ENCODE measurements around the gene PALB2.

The PALB2 gene

GRCh38 chr16:23640931-23641765 is at the start of gene PALB2, which contains the start of gene DCTN5:
PALB2 (minus strand) TSS chr16:23641310; CDS start chr16:23641157, 153 bp downstream.
DCTN5 (plus strand) TSS chr16:23641466; CDS start chr16:23641543, 77 bp downstream.
- DNase-seq (ENCODE audit: low read depth in 2 of 2, low spot score in 1 of 2) = peak; percentile 63 to 80

GRCh38 chr16:23689442-23690187 is 48.5 kb upstream of the PALB2 start:
- no peak for DNase-seq (ENCODE audit: low read depth in 2 of 2, low spot score in 1 of 2)

GRCh38 chr16:23687034-23687808 is 46.1 kb upstream of the PALB2 start:
- no peak for DNase-seq (ENCODE audit: low read depth in 2 of 2, low spot score in 1 of 2)

DNA sequence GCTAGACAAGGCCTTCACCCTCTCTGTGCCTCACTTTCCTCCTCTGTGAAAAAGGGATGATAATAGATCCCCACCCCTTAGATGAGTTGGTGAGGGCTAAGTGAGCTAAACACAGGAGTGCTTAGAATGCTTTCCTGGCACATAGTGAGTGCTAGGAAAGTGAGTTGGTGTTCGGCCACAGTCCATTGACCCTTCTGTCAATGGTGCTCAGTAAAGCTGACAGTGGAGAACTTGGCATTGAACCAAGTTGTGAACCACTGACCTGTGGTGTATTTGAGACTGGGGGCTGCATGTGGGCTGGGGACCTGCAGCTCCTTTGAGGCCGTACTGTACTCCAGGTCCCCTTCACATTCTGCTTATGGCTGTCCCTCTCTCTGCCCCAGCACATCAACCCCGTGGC is 42.4 kb upstream of the PALB2 start:
- DNase-seq (ENCODE audit: low read depth in 2 of 2, low spot score in 1 of 2) = no peak

DNA sequence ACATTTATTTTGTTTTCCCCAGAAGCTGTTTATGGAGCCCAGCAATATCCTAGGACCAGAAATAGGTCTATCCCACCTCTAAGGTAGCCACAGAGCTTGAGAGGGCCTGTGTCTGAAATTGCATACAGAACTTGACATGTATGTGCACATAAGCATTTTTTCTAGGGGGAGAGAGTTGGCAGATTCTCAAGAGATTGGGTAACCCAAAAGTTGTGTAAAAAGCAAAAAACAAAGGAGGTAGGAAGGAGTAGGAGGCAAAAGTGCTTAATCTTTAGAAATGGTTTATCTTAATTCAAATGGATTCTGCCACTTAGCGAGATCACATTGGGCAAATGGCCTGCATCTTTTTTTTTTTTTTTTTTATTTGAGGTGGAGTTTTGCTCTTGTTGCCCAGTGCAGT is 41.1 kb upstream of the PALB2 start:
- DNase-seq (ENCODE audit: low read depth in 2 of 2, low spot score in 1 of 2) = no peak

- DNase-seq (ENCODE audit: low read depth in 2 of 2, low spot score in 1 of 2) = no peak
Observed at GRCh38 chr16:23679986-23680336, 38.9 kb upstream of the PALB2 start.

DNA sequence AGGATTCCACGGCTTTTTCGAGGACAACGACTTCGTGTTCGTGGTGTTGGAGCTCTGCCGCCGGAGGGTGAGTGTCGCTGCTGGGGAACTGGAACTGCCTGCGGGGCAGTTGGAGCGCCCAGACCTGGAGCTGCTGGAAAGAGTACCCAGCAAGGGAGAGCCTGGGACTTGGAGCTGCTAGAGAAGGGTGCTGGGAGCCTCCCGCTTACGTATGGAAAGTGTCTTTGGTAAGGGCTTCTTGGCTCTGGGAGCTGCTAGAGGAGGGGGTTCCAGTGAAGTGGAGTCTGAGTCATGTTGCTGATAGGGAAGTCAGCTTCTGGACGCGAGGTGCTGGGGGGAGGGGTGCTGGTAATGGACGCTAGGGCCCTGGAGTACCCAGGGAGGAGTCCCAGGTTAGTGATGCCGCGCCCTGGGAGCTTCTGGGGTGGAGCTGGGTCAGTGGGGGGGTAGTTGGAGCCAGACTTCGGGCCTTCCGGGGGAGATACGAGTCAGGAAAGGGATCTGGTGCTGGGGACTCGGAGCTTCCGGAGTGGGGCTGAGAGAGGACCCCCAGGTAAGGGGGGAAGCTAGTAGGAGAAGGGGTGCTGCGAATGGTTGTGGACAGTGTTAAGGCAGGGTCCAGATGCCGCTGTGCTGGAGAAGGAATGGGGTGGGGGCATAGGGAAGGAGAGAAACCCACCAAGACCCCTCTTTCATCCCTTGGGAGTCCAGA is 38.3 kb upstream of the PALB2 start:
- DNase-seq (ENCODE audit: low read depth in 2 of 2, low spot score in 1 of 2) = no peak

GRCh38 chr16:23678430-23679273 is 37.5 kb upstream of the PALB2 start, which contains the start of gene PLK1:
PLK1 (plus strand) TSS chr16:23678889; CDS start chr16:23678933, 44 bp downstream.
- peak; percentile 29 to 36 for DNase-seq (ENCODE audit: low read depth in 2 of 2, low spot score in 1 of 2)

GRCh38 chr16:23676924-23677480 is 35.9 kb upstream of the PALB2 start:
- no peak for DNase-seq (ENCODE audit: low read depth in 2 of 2, low spot score in 1 of 2)

- no peak for DNase-seq (ENCODE audit: low read depth in 2 of 2, low spot score in 1 of 2)
Observed at GRCh38 chr16:23673971-23674614, 33.0 kb upstream of the PALB2 start.

- DNase-seq (ENCODE audit: low read depth in 2 of 2, low spot score in 1 of 2) = no peak
Observed at GRCh38 chr16:23670137-23670776, 29.1 kb upstream of the PALB2 start.

- no peak for DNase-seq (ENCODE audit: low read depth in 2 of 2, low spot score in 1 of 2)
Observed at GRCh38 chr16:23668873-23669272, 27.8 kb upstream of the PALB2 start.

GRCh38 chr16:23668225-23668624 is 27.1 kb upstream of the PALB2 start:
- no peak for DNase-seq (ENCODE audit: low read depth in 2 of 2, low spot score in 1 of 2)

DNA sequence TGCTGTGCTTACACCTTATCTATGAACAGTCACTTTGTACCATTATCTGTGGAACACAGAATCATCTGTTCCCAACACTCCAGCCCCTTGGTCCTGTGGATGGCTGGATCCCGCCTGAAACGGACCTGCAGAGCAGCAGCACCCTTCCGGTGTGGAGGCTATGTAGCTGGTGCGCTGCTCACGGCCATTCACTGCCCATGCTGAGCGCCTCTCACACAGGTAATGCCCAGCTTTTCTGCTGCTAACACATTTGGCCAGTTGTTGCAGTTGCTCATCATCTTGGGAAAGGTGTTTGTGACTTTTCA is 26.2 kb upstream of the PALB2 start:
- no peak for DNase-seq (ENCODE audit: low read depth in 2 of 2, low spot score in 1 of 2)

DNA sequence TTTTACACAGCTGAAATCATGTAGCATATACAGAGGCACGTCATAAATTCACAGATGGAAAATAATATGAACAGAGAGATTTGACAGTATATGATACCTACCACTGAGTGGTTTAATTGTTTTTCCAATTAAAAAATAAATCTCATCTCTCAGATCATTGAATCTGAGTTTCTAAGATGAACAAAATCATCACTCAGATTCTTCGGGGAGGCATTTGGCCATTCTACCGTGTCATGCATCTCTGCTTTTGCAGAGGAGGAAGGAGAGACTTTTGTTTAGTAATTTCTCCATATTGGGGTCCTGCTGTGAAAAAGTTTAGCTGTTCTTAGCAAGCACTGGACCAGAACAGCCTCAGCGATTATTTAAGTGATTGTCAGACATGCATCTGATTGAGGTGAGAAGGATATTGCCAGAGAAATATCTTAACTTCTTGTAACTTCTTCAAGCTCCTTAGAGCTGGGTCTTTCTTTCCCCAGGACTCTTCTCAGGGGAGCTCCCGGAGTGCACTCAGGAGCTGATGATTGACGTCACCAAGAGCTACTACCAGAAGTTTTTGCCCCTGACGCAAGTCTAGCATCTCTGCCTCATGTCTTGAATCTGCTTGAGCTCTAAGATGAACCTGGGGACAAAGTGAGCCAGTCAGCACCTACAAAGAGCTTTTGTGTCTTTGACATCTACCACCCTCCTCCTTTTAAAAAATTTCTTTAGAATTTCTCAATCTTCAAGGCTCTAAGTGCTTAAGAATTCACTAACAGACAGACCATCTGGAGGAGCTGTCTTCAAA is 25.7 kb upstream of the PALB2 start:
- no peak for DNase-seq (ENCODE audit: low read depth in 2 of 2, low spot score in 1 of 2)

- no peak for DNase-seq (ENCODE audit: low read depth in 2 of 2, low spot score in 1 of 2)
Observed at GRCh38 chr16:23663918-23664317, 22.8 kb upstream of the PALB2 start.

GRCh38 chr16:23651943-23652468 is 10.9 kb upstream of the PALB2 start:
- DNase-seq (ENCODE audit: low read depth in 2 of 2, low spot score in 1 of 2) = no peak
